ENCODE measurements around the gene TMEM235.
A peak's percentile ranks its signal among the peaks of the same experiment; 100 is the strongest.
"Not testable (repeated sequence)": the region's sequence is repeated elsewhere in the genome, so short reads cannot be mapped to it uniquely, and the experiment has no call there.

Gene TMEM235

DNA sequence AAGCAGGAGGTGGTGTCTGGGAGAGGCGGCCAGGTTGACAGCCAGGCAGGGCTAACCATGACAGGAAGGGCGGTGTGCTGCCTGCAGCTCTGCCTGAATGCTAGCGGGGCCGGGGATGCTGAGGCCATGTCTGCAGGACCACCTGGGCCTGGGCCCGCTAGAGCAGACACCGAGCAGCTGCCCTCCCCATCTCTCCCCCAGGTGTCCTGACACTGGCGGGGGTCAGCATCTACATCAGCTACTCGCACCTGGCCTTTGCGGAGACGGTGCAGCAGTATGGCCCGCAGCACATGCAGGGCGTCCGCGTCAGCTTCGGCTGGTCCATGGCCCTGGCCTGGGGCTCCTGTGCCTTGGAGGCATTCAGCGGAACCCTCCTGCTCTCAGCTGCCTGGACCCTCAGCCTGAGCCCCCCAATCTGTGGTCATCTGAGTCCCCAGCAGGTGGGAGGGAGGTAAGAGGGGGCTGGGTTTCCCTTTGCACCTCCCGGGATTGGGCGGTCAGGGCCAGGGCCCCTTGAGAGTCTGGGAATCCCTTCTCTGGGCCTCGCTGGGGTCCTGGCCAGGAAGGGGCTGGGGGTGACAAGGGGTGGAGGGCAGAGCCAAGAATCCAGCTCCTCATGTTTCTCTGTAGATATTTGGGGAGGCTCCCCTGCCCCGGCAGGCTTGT lies 7.5 kb downstream of the TMEM235 start:
- no peak for DNase-seq

DNA sequence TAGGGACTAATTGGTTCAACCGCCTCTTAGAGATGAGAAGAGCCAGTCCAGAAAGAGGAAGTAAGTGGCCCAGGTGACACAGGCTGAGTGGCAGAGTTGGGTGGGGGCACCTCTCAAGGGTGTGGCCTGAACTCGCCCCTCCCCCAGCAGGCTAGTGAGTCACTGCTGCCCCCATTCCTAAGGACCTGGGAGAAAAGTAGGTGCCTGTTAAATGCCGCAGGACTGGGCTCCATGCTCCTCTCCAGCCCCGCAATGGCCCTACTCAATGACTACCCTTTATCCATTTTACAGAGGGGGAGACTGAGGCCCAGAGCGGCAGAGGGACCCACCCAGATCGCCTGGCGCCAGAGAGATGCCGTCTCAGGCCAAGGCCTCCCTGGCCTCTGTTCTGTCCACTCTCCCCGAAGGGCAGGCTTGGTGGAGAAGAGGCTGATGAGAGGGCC lies 8.1 kb downstream of the TMEM235 start:
- no peak for DNase-seq

- no peak for DNase-seq
Observed at GRCh38 chr17:78240012-78240655, 8.7 kb downstream of the TMEM235 start.

DNA sequence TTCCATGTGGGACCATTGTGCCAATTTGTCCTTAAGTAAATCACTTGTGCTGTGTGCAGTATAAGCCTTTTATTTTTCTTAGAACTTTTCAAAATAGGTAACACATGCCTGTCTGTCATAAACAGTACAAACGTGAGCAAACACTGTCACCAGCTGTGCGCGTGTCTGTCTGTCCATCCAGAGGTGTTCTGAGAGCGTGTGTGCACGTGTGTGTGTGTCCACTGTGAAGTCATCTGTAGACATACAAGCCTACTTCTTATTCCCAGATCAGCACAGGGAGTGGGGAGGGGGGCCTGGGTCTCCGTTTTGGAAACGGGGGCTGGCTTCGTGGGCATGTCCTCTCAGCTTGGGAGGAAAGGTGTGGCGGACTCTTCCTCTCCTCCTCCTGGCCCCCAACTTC lies 9.4 kb downstream of the TMEM235 start:
- no peak for DNase-seq

DNA sequence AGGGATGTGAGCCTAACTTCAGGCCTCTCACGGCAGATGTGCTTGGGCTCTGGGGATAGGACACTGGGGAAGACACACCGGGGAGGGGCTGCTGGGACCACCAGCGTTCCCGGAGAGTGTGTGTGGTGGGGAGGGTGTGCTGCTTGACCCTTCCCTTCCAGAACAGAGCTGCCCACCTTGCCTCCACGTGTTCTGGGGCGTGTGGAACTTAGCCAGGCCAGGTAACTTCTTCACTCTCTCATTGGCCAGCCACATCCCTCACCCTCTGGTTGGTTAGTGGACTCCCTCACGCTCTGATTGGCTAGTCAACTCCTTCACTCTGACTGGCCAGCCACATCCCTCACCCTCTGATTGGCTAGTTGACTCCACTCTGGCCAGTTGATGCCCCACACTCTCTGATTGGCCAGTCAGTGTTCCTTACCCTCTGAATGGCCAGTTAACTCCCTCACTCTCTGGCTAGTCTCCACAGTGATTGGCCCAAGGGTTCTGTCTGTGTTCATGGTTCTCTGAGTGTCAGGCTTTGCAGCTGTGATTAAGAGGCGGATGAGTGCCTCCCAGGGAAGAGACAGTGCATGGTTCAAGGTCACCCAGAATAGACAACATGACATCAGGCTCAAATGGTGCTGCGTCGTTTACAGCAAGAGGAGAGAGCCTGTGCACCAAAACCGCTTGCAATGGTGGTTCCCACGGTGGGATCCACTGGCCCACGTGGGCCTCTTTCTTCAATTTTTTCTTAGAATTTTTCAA lies 10.0 kb downstream of the TMEM235 start:
- DNase-seq = peak; percentile 39

GRCh38 chr17:78242024-78242742 lies 10.8 kb downstream of the TMEM235 start:
- peak; percentile 66 for DNase-seq

- no peak for DNase-seq
Observed at GRCh38 chr17:78247304-78247703, 15.9 kb downstream of the TMEM235 start.

DNA sequence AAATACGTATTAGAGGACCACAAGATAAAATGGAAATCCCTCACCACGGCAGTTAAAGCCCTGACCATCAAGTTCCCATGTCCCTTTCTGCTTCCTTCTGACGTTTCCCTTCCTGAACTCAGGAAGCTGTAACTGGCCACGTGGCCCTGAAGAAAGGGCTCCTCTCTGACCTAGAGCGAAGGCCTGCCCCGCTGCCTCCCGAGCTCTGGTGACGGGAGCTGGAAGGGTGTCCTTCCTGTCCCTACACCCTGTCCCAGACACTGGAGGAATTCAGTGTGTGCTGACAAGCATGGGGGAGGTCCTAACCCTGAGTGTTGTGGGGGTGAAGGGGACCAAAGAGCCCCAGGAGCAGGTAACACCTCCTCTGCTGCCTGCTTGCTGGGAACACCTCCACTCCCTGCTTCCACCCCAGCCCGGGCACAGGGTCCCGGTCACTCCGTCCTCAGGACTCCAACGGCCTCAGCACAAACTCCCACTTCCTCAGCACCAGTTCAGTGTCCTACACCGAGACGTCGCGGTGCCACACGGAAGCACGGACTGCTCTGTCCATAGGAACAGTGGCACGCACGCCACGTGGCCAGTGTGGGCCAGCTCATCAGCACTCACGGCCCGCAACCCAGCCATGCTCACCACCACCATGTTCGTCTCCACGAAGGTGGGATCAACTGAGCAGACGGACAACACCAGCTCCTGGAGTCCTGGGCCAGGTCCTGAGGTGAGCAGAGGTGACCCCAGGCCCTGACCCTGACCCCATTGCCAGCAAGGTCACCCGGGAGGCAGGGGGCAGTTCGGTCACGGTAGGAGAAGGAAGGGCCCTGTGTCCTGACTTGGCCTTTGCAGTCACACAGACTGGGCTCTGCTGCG lies 16.9 kb downstream of the TMEM235 start:
- no peak for DNase-seq

DNA sequence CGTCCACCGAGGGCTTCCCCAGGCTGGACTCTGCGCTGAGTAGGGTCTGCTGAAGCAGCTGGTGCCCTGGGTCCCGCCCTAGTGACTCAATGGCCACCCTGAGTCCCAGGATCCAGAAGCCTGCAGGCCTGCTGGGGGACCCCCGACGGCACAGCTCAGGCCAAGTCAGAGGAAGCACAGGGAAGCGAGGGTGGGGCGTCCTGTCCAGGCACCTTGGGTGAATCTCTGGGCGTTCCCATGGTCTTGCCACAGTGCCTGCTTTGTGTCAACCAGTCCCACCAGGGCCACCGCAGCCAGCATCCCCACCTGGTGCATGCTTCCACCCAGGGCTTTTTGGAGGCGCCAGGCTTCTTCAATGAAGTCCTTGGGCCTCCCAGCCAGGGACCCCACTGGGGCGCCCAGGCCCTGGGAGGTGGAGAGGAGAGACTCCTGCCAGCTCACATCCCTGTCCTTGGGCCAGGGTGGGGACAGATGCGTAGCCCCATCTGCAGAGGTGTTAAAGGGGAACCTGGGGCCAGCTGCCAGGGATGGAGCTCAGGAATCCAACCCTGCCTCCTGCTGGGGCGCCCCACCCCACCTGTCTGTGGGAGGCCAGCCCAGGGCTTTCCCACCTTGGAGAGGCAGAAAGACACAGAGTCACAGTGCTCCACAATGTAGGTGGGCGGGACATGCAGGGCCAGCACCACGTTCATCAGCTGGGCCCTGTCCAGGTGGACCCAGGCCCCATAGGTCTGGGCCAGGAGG lies 17.8 kb downstream of the TMEM235 start:
- DNase-seq = no peak

DNA sequence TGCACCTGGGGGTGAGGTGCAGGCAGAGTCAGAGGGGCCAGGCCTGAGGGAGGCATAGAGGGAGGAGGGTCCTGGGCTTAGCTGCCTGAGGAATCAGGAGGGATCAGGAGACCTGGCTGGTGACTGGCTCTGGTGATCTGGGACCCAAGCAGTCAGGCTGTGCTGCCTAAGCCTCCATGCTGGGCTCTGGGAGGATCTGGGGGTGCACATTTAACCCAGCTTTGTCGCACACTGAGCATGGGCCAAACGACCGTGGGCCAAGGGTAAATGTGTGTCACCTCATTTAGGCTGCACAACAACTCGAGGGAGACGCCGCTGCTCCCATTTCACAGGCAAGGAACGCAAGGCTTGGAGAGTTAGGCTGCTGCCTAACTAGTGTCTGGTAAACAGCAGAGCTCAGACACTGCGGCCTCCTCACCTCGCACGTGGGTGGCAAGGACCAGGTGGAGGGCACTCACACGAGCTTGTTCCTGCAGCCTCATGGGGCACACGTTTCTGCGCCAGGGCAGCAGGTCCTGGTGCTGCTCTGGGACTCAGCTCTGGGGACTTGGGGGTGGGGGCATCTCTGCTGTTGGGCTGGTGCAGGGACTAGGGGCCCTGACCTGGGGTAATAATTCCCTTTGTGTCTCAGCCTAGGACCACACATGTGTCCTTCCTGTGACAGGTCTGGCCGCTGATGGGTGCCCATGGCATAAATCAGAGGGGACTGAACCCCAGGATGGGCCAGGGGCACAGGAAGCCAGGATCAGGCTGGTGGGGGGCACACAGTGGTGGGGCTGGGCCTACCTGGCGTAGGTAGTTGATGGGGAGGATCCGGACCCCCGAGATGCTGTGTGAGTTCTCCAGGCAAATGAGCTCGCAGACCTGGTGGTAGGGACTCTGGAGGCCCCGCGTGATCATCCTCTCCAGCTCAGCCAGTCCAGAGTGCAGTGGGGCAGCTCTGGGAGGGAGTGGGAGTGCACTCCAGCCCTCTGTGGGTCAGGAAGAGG lies 18.7 kb downstream of the TMEM235 start:
- no peak for DNase-seq

- DNase-seq = peak; percentile 75
Observed at GRCh38 chr17:78250891-78251772, 19.7 kb downstream of the TMEM235 start.

DNA sequence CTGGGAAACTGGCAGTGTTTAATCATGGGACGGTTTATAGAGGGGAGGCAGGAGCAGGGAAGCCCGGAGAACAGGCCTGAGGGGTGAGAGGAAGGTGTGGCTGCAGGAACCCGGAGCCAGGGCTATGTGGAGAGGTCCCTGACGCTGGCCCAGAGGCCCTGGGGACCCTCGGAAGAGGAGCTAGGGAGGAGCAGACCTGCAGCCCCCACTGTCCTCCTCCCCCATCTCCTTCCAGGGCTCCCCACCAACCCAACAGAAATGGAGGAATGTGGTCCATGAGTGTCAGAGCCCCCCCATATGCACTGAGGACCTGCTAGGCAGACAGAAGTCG lies 20.3 kb downstream of the TMEM235 start:
- no peak for DNase-seq

DNA sequence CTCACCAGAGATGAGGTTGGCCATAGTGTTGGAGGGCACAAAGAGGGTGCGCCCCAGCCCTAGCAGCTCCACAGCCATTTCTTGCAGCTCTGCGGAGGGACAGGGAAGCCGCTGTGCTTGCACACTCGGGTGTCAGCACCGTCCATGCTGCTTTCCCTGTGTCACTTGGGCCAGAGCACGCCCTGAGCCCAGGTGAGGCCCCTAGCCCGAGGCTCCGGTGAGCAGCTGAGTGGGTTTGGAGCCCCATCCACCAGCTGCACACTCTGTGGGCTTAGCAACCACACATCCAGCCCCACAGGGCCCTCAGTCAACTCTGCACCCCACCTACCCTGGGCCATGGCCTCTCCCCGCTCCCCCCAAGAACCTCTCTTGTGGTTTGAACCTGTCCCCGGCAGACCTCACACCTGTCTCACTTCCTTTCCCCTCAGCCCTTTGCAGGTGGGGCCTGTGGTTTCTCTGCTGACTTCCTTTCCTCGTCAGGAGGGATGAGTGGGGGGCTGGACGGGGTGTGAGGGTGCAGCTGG lies 20.7 kb downstream of the TMEM235 start:
- DNase-seq = no peak

DNA sequence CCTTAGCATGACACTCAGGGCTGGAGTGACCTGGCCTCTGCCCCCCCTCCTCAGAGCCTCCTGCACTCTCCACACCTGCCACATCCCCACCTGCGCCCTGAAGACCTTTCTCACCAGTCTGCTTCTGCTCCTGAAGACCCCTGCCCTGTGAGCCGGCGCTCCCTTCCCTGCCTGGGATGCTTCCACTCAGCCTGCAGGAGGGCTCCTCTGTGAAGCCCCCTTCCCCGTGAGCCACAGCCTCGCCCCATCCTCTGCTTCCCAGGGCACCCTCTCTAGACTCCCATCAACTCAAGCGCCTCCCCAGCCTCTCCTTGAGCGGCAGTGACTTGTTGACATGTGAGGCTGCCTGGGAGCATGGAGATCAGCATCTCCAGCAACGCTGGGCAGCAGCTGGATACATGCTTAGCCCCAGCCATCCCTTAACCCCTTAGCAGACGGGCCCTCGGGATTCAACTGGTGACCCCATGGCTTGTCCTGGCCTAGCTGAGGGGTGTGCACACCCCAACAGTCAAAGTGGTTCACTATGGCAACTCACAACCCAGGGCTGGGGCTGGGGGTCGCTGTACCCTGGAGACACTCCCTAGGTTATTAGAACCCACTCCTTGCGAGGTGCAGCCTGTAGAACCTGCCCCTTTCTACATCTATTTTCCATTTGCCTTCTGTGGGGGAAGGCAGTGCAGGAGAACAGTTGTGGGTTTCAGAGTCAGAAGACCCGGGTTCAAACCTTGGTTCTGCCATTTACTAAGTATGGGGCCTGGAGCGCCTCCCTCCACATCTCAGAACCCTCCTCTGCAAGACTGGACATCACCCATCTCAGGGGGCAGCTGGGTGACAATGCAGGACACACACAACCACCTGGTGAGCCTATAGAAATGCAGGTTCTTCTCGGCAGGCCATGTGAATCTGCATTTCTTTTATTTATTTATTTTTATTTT lies 21.5 kb downstream of the TMEM235 start:
- DNase-seq = no peak

GRCh38 chr17:78253636-78253945 lies 22.2 kb downstream of the TMEM235 start:
- DNase-seq = not testable (repeated sequence)

GRCh38 chr17:78253946-78254672 lies 22.7 kb downstream of the TMEM235 start:
- peak; percentile 80 for DNase-seq

- no peak for DNase-seq
Observed at GRCh38 chr17:78255029-78255656, 23.7 kb downstream of the TMEM235 start.

All from fibroblast of skin of right quadriceps (primary cell).